OCI-LY1 (cell line): ENCODE data around the gene PARD3.

Source experiments
- EZH2 ChIP-seq: fragments of 200-600 bp; sonication (generic), shearing (Covaris generic); IDR thresholded peaks from 2 replicates; pipeline ENCODE4 v1.8.0; 2017; ENCODE audit warnings: borderline replicate concordance, mixed run types, mild to moderate bottlenecking, antibody characterized with exemption, low read length, moderate library complexity, mixed read lengths
- TF ChIP-seq, protein P1 (sequence below): fragments of 200-600 bp; sonication (generic), shearing (Covaris generic); IDR thresholded peaks from 2 replicates; pipeline ENCODE4 v1.5.1; 2017; ENCODE audit warnings: mild to moderate bottlenecking, antibody characterized with exemption, low read length, moderate library complexity, mixed read lengths

- TF ChIP-seq, protein P1, sequence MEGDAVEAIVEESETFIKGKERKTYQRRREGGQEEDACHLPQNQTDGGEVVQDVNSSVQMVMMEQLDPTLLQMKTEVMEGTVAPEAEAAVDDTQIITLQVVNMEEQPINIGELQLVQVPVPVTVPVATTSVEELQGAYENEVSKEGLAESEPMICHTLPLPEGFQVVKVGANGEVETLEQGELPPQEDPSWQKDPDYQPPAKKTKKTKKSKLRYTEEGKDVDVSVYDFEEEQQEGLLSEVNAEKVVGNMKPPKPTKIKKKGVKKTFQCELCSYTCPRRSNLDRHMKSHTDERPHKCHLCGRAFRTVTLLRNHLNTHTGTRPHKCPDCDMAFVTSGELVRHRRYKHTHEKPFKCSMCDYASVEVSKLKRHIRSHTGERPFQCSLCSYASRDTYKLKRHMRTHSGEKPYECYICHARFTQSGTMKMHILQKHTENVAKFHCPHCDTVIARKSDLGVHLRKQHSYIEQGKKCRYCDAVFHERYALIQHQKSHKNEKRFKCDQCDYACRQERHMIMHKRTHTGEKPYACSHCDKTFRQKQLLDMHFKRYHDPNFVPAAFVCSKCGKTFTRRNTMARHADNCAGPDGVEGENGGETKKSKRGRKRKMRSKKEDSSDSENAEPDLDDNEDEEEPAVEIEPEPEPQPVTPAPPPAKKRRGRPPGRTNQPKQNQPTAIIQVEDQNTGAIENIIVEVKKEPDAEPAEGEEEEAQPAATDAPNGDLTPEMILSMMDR: no peak
- TF ChIP-seq EZH2: no peak
Observed at GRCh38 chr10:34191406-34191805, 623.7 kb downstream of the PARD3 start.
